Measurements from ENCODE around the gene GP9.
A peak's percentile ranks its signal among the peaks of the same experiment; 100 is the strongest.

The GP9 gene

DNA sequence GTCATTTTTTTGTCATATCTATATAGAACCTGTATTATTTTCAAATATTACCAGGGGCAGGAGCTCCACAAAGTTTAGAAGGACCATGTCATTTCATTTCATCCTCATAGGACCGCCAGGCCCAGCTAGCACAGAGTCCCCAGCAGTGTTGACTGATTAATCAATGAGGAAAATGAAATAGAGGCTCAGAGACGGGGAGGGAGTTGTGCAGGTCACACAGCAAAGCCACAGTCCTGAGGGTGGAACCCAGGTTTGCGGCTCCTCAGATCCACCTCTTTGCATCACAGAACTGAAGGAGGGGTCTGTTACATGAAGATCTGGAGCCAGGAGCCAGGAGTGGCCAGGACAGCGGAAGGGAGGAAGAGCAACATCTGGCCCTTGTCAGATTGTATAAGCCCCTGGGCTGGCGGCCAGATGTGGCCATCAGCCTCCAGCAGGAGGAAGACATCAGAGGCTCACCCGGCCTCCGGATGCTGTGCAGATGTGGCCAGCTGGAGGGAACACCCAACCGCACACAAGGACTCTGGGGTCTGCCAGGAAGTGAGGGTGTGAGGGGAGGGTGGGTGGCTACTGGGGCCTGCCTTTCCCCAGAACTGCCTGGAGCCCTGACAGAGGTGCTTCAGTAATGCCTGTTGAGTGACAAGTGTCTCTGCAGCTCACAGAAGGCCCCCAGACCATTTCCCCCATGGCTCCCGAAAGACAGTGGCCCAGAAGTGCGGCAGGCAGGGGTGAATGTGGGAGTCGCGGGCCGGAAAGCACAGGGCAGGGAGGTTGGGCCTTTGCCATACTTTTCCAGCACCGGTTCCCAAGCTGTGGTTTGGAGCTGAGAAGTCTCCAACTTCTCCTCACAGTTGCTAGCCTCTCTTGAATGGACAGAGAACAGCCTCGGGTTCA, 38.2 kb upstream of the GP9 start:
- no peak for TF ChIP-seq CTCF (IDR thresholded peaks at IDR 0.05; ENCODE audit: borderline replicate concordance, insufficient read depth, low read depth, low read length)
- H3K4me3 ChIP-seq (ENCODE audit: low read depth, low read length) = no peak overlapping the region

- TF ChIP-seq CTCF (IDR thresholded peaks at IDR 0.05; ENCODE audit: borderline replicate concordance, insufficient read depth, low read depth, low read length) = no peak
- no peak overlapping the region for H3K4me3 ChIP-seq (ENCODE audit: low read depth, low read length)
Measured at GRCh38 chr3:129023008-129023358, 37.6 kb upstream of the GP9 start.

DNA sequence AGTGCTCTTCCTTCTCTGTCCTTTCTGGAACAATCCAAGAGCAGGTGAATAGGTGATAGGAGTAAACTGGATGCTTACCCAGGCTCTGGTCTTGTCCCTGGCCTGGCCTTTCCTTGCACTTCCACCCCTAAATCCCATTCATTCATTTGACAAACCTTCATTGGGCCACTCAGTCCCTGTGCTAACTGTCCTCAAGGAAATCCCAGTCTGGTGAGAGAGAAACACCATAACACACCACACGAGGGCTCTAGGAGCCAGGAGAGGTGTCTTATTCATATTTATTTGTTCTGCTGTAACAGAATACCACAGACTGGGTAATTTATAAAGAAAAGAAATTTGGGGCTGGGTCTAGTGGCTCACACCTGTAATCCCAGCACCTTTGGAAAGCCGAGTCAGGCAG, 36.7 kb upstream of the GP9 start:
- TF ChIP-seq CTCF (IDR thresholded peaks at IDR 0.05; ENCODE audit: borderline replicate concordance, insufficient read depth, low read depth, low read length) = 0 out of 2 replicates have a peak, but pooled peaks have one; percentile 6
- no peak overlapping the region for H3K4me3 ChIP-seq (ENCODE audit: low read depth, low read length)

DNA sequence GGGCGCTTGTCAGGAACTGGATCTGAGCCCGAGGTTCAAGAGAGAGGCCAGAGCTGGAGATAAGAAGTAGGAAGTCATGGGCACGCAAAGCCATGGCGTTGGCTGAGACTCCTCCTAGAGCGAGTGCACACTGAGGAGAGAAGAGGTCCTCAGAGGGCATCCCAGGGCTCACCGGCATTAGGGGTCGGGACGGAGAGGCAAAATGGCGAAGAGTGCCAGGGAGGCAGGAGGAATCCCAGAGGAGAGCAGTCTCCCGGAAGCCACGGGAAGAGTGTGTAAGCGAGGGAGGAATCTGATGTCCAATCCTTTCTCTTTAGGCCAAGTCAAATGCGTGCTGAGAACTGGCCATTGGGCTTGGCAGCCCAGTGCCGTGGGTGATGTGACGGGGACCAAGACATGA, 35.5 kb upstream of the GP9 start:
- no peak overlapping the region for H3K4me3 ChIP-seq (ENCODE audit: low read depth, low read length)
- TF ChIP-seq CTCF (IDR thresholded peaks at IDR 0.05; ENCODE audit: borderline replicate concordance, insufficient read depth, low read depth, low read length) = no peak

GRCh38 chr3:129025691-129026435, 34.7 kb upstream of the GP9 start:
- H3K4me3 ChIP-seq (ENCODE audit: low read depth, low read length) = no peak overlapping the region
- no peak for TF ChIP-seq CTCF (IDR thresholded peaks at IDR 0.05; ENCODE audit: borderline replicate concordance, insufficient read depth, low read depth, low read length)

DNA sequence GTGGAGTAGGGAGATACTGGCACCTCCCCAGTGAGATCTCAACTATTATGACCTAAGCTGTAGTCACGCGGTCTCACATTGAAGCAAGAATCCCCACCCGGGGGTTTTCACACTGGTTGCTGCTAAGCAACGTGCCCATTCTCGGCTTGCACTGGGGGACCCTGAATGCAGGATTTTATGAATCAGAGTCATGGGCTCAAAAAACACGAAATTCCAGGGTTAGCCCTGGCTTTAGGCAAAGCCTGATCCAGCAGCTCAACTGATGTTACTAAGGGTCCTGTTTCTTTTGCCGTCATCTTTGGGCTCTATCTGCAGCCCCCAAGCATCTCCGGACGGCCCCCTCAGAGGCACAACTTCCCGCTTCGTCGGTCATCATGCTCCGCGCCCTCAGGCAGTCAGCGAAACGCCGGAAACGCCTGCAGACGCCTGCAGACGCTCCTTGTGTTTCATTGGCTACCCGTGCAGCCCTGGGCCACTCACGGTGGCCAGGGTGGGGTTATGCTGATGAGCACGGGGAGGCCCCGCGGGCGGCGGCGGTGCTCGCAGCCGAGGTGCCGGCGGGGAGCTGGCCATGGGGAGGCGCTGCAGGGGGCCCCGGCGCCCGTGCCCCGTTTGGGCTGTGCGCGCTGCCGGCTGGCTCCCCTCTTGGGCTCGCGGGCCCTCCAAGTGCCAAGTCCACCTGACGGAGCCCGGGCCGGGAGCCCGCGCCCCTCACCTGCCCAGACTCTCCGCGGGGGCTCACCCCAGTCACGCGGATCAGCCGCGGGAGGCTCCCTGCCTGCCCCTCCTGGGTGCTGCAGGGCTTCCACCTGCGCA, 33.6 kb upstream of the GP9 start:
- peak overlapping the region; percentile 54 for H3K4me3 ChIP-seq (ENCODE audit: low read depth, low read length)
- peak; percentile 83 for TF ChIP-seq CTCF (IDR thresholded peaks at IDR 0.05; ENCODE audit: borderline replicate concordance, insufficient read depth, low read depth, low read length)

Data from GM12875 (cell line).